WI38 (cell line): Measurements from ENCODE around the gene MT1B.
"Not testable (repeated sequence)": the region's sequence is repeated elsewhere in the genome, so short reads cannot be mapped to it uniquely, and the experiment has no call there.

Experiments
- H3K4me3 ChIP-seq: 2 replicates; pipeline ENCODE4 v1.5.1; 2011; ENCODE audit warnings: low read depth, mild to moderate bottlenecking, control low read depth, low read length
- CTCF ChIP-seq: IDR thresholded peaks from 2 replicates; pipeline ENCODE4 v1.5.1; 2012; ENCODE audit warnings: low read depth, mild to moderate bottlenecking, control low read depth, low read length

The MT1B gene

GRCh38 chr16:56662357-56663354, 11.0 kb downstream of the MT1B start:
- no peak for TF ChIP-seq CTCF
- H3K4me3 ChIP-seq = no peak overlapping the region

GRCh38 chr16:56664506-56664905, 12.8 kb downstream of the MT1B start:
- H3K4me3 ChIP-seq = no peak overlapping the region
- TF ChIP-seq CTCF = no peak

GRCh38 chr16:56665286-56666261, 13.9 kb downstream of the MT1B start:
- H3K4me3 ChIP-seq = not testable (repeated sequence)

- no peak for TF ChIP-seq CTCF
- H3K4me3 ChIP-seq = no peak within 1 kb of the TSS
Measured at GRCh38 chr16:56667581-56668571, 16.2 kb downstream of the MT1B start, which contains the start of gene MT1G. Gene MT1G (minus strand): TSS chr16:56668065. CDS start chr16:56667993, 72 bp downstream.

GRCh38 chr16:56669005-56669839, 17.5 kb downstream of the MT1B start, which contains the start of gene MT1H:
Gene MT1H (plus strand): TSS chr16:56669814. CDS start chr16:56669885, 71 bp downstream.
- TF ChIP-seq CTCF = no peak
- no peak within 1 kb of the TSS for H3K4me3 ChIP-seq

GRCh38 chr16:56669840-56670619, 18.3 kb downstream of the MT1B start:
- TF ChIP-seq CTCF = no peak
- no peak overlapping the region for H3K4me3 ChIP-seq
